ENCODE measurements around the gene CSPG4. TPM values are rescaled to one million over a fixed set of nuclear protein-coding genes. Genes with fewer than 3 reads are reported as not detected.

The CSPG4 gene
- total and polyA plus RNA-seq, 2 of the 13 experiments (the other 11 are each of a cell fraction or from before 2014, with no cell fraction given), result 0.01 to 0.04 TPM

- TF ChIP-seq ZNF609 (CRISPR knock-in tag; IDR thresholded peaks at IDR 0.05; ENCODE audit: borderline replicate concordance) (0 out of 2 replicates have a peak, but pooled peaks have one; percentile 30), MED13 (CRISPR knock-in tag; IDR thresholded peaks at IDR 0.05) (no peak), SIN3B (IDR thresholded peaks at IDR 0.05; ENCODE audit: low read length) (no peak), MBNL3 (CRISPR knock-in tag; conservative IDR thresholded peaks at IDR 0.05) (no peak), PCBP1 (IDR thresholded peaks at IDR 0.05; ENCODE audit: borderline replicate concordance, low read depth, low read length) (0 out of 2 replicates have a peak, but pooled peaks have one; percentile 19), FOXA3 (CRISPR knock-in tag; IDR thresholded peaks at IDR 0.05) (0 out of 2 replicates have a peak, but pooled peaks have one; percentile 19), ZNF446 (CRISPR knock-in tag; IDR thresholded peaks at IDR 0.05) (no peak), ZNF280B (CRISPR knock-in tag; IDR thresholded peaks at IDR 0.05; ENCODE audit: borderline replicate concordance) (no peak), SSRP1 (CRISPR knock-in tag; IDR thresholded peaks at IDR 0.05) (no peak), HNRNPH1 (optimal IDR thresholded peaks at IDR 0.05; ENCODE audit: low read depth, low read length) (no peak), KLF12 (CRISPR knock-in tag; IDR thresholded peaks at IDR 0.05; ENCODE audit: borderline replicate concordance) (peak; percentile 51; the same call in 1 of the 2 replicates), E2F5 (CRISPR knock-in tag; conservative IDR thresholded peaks at IDR 0.05) (no peak), JUND (CRISPR knock-in tag; IDR thresholded peaks at IDR 0.05) (0 out of 2 replicates have a peak, but pooled peaks have one; percentile 47), ZBED4 (CRISPR knock-in tag; IDR thresholded peaks at IDR 0.05; ENCODE audit: borderline replicate concordance) (no peak), HINFP (CRISPR knock-in tag; IDR thresholded peaks at IDR 0.05; ENCODE audit: low read depth) (no peak)
Measured at GRCh38 chr15:75647370-75648155, 65.1 kb downstream of the CSPG4 start, which contains the start of gene SNX33 (continued).

All from HepG2 (cell line).